ENCODE results near the gene S100A11.

The S100A11 gene

GRCh38 chr1:151984313-151984956 is 52.4 kb downstream of the S100A11 start:
- no peak for DNase-seq (ENCODE audit: low read depth)

All from activated gamma-delta T cell treated with anti-CD3 and anti-CD28 coated beads, Interleukin-2, amount 50 U/mL, for 16 hours (primary cell).